ENCODE data around the gene IZUMO1R.
"Not testable (repeated sequence)": the region's sequence is repeated elsewhere in the genome, so short reads cannot be mapped to it uniquely, and the experiment has no call there.

Gene IZUMO1R

DNA sequence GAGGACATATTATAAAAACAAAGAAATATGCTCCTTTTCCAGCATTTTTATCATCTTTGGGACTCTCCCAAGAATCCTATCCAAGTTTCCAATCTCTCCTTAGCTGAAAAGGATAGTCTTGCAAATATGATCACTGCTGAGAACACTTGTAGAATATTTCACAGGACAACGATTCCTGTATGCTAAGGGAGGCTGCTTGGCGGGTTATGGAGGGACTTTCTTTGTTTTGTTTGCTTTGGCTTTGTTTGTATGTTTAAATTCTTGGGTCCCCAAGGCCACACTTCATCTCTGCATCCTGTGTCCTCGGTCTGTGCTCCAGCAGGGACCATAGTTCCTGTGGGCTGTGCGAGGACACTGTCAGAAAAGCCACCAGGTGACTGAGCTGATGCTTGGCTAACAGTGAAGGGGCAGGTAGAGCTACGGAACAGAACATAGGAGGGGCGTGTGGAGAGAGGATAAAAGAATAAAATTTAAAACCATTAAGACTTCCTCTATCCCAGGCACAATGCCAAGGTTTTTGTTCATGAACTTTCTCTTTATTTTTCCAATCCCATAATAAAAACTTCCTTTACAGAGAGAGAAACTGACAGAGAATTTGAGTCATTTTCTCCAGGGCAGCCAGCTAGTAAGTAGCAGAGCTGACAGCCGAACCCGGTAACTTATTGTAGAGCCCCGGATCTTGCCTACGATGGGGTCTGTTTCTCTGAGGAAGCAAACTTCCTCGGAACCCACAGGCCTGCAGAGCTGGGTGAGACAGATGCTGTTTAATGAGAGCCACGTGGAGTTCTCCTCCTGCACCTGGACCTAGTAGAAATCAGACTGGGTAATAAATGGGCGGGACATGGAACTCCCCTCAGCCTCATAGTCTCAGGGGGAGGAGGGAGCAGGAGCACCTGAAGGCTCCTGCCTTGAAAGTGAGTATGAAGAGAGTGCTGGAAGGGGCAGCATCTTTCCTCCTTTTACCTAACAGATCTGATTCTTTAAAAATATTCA, at the start of gene IZUMO1R:
TSS of gene IZUMO1R (plus strand) at position 615 of the 993 bp plus-strand sequence. CDS start 1,057 bp downstream, outside the sequence.
- DNase-seq, result no peak

DNA sequence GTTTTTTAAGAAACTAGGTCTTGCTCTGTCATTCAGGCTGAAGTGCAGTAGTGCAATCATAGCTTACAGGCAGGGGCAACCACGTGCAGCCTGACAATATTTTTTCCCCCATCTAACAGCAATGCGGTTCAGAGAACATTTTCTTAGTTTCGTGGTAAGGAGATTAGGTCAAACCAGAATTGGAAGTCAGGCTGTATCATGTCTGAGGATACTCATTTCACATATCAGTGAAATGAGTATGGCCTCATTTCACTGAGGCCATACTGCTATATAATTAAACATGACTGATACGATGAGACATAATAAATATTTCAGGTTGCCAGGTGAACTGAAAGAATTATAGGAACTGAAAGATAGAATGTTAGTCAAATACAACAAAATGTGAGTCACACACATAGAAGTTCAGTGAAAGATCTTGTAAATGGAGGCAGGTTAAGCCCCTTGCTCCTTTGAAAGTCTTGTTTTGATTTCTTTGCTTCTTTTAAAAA, 32.5 kb upstream of the IZUMO1R start:
- DNase-seq, result no peak

DNA sequence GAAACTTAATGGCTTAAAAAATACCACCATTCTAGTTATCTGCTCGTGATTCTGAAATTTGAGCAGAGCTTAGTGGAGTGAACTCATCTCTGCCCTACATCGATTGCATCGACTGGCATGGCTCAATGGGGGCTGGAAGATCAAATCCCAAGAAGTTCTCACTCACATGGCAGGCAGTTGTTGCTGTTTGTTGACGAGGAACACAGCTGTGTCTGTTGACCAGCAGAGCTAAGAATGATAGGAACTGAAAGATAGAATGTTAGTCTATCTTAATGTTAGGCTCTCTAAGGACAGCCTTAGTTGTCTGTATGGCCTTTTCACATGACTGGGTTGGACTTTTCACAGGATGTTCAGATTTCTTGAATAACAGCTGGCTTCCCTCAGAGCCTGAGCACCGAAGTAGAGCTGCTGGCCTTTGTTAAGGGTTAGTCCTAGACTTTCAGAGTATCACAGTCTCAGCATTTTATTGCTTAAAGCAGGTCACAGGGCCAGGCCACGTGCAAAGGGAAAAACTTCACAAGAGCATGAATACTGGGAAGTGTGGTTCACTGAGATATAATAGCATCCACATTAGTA, 31.6 kb upstream of the IZUMO1R start:
- DNase-seq, result no peak

DNA sequence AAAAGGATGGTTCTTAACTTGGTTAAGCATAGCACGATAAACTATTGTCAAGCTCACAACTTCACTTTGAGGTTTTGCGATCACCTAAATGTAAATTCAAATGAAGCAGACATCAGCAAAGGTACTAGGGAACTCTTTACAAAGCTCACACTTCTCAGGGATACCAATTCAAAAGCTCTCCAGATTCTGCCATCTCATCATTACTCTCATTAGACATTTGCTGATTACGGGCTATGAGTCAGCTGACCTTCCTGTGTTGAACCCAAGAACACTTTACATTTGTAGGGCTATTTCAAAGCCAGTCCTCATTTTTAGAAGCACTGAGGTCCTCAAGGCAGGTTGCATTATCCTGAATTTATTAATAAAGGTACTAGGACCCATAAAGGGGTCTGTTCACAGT, 28.4 kb upstream of the IZUMO1R start:
- no peak for DNase-seq

DNA sequence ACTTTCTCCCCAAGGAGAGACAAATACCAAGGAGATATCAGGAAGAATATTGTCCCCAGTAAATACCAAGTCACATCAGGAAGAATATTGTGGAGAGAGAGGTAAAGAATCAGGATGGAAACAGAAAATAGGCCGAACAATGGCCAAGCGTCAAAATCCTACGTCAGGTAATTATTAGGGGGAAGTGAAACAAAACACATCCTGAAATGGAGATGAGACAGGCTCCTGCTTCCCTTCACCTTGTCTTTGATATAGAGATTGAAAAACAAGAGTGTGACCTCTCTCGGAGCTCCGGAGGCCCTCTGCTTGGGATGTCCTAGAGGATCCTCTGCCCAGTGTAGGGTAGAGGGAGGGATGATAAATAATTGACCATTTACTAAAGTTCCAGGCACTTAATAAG, 27.4 kb upstream of the IZUMO1R start:
- DNase-seq, result no peak

DNA sequence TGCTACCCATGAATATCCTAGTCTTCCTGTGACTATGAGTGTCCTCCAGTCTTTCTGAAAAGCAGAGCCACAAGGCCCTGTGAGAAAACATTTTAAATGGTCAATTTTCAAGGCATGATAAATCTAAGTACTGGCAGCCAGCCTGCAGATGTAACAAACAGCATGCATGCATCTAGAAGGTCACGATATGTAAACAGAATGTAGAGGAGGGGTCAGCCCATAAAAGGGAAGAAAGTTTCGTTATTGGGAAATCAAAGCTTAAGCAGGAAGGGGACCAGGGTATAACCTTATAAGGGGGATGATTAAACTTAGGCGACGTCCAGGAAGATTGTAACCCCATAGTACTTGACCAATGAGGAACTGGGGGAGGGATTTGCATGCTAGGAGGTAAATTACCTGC, 26.2 kb upstream of the IZUMO1R start:
- not testable (repeated sequence) for DNase-seq

DNA sequence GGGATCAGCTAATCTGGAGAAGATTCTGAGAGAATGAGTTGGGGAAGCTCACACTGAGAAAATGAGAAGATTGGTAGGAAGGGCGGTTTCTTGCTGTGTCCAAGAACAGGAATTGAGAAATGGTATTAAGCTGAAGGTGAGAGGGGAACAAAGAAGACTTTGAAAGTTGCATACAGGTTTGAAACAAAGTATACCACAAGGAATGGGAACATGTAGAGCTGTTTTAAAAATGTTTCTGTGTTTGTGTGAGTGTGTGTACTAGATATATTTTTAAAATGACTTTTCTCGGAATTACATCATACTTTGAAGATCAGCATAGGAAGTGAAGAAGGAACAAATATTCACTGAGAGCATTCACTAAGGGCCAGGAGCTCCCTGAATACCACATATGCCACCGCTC, 24.4 kb upstream of the IZUMO1R start:
- no peak for DNase-seq

DNA sequence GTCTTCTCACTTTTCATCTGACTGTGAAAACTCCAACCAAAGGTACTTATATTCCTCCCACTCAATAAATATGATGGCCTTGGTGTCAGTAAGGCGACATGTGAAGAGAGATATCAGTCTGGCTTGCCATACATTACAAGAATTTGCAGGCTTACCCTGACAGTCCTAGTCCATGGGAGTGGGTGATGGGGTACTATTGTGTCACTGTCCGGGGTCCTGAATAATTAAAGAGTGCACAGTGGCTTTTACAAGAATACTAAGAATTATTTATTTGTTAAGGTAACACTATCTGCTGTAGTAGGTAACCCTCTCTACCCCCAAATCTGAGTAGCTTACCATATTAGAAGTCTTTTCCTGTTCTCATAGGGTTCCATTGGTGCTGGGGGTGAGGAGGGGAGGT, 23.1 kb upstream of the IZUMO1R start:
- DNase-seq, result no peak

DNA sequence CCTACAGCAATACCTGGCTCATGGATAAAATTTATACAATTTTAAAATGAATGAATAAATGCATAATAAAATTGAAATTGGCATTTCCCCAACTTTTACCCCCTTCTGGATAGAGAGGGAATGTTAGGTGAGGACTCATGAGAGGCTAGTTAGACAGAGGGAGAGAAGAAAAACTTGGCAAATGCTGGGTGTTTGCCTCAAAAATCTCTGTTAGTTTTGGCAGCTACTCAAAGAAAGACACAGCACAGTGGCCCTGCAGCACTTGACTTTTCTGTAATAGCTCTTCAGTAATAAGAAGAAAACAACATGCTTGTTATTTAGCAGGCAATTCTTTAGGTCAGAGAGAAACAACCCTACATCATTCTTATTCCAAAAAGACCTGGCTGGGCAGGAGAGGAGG, 20.7 kb upstream of the IZUMO1R start:
- no peak for DNase-seq

DNA sequence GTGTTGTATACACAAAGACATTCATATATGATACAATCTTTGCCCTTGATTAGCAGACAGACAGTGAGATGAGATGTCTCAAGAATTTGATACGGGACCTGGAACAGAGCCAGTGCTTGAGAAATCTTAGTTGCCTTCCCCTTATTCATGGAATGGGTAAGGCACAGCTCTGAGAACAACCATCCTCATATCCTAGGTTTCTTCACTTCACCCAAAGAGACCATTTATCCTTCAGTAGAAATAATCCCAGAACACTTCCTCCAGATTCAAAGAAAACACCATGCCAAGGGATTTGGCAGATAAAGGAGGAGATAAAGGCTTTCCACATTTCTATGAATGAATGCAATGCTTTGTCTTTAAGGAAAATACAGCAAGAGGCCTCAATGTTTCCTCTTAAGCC, 8.8 kb upstream of the IZUMO1R start:
- DNase-seq, result no peak

DNA sequence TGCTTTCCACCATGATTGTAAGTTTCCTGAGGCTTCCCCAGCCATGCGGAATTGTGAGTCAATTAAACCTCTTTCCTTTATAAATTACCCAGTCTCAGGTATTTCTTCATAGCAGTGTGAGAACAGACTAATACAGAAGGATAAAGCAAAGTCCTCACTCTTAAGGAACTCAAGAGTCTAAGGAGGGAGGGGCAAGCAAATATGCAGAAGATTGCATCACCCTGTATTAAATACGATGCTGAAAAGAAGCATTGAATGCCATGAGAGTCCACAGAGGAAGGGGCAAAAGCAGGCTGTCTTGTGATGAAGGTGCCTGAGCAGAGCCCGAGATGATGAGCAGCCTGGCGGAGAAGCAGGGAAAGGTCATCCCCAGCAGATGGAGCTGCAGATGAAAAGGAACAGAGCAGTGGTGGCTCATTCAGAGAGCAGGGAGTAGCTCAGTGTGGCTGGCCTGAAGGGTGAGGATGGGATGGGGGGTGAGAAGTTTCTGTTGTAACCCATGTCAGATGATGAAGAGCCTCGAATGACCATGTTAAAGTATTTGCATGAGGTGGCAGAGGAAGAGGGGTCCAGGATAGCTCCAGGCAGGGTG, 6.3 kb upstream of the IZUMO1R start:
- DNase-seq, result no peak

DNA sequence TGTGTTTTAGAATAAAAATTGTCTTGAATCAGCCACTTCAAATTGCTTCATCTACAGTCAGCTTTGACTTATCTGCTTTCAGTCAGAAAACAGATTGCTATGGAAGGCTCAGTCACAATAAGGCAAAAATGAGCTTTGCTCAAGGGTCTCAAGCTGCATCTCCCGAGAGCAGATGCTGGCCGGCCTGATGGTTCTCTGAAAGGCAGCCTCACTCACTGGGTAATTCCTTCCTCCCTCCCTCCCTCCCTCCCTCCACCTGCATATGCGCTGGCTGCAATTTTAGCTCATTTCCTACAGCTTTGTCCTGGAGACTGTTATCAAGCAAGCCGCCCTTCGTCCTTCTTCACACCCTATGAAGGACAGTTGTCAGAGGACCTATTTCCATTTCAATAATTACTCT, 1.6 kb upstream of the IZUMO1R start:
- no peak for DNase-seq

DNA sequence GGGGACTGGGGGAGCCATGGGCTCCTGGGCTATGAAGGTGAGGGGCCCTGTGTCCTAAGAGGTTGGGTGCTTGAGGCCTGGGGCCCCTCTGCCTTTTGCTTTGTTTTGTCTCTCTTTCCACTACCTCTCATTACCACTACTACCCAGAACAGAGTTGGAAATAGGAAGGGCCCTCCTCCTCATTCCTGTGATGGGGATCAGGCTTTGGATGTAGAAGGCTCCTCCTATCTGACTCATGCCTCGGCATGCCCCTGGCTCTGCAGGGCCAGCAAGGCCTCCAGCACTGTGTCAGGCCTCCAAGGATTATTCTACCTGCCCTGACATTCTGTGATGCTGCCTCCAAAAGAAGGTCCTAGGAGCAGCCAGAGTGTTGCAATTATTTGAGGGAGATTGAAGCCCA, 766 bp downstream of the IZUMO1R start:
- no peak for DNase-seq

DNA sequence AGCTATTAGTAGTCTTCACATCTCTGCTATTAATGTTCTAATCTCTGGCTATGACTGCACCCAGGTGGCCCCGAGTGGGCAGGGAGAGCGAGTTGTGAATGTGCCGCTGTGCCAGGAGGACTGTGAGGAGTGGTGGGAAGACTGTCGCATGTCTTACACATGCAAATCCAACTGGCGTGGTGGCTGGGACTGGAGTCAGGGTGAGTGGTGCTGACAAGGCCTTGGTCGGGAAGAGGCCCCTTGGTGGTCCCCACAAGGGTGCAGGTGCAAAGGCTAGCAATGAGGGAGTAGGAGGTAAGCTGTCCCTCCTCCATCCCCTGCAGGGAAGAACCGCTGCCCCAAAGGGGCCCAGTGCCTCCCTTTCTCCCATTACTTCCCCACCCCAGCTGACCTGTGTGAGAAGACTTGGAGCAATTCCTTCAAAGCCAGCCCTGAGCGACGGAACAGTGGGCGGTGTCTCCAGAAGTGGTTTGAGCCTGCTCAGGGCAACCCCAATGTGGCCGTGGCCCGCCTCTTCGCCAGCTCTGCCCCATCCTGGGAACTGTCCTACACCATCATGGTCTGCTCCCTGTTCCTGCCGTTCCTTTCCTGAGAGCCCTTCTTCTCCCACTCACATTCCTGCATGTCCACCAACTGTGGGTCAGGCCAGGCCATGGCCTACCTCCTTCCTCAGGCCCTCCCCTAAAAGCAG, 2.9 kb downstream of the IZUMO1R start:
- DNase-seq, result no peak

DNA sequence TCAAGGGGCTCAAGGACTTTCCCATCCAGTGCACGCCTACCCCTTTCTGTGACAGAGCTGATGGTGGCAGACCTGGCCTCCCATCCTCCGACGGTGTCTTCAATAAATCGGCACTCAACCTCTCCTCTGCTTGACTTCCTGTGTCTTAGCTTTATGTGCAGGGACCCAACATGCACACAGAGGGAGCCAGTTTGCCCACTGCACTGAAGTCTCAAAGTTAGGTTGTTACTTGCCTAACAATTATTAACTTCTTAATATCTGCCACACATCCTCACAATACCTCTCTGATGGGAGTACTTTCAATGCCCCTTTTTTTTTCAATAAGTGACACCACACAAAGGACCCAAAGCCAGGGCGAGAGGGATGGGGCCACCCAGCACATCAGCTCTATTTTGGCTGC, 3.6 kb downstream of the IZUMO1R start:
- DNase-seq, result no peak

DNA sequence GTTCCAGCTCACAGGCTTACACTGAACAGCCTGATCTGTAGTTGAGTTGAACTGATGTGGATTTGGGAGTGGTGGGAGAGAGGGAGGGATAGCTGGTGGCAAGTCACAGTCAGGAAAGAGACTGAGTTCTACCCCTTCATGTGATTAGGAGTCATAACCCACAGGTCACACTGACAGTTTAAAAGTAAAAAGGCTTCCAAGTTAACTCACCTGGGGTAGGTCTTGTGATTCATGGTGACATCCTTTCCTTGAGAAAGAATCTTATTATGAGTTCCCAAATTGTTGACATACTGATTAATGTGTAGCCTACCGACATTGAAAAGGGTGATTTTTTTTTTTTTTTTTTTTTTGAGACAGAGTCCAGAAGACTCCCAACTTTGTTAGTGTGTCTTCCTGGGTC, 5.4 kb downstream of the IZUMO1R start:
- no peak for DNase-seq

DNA sequence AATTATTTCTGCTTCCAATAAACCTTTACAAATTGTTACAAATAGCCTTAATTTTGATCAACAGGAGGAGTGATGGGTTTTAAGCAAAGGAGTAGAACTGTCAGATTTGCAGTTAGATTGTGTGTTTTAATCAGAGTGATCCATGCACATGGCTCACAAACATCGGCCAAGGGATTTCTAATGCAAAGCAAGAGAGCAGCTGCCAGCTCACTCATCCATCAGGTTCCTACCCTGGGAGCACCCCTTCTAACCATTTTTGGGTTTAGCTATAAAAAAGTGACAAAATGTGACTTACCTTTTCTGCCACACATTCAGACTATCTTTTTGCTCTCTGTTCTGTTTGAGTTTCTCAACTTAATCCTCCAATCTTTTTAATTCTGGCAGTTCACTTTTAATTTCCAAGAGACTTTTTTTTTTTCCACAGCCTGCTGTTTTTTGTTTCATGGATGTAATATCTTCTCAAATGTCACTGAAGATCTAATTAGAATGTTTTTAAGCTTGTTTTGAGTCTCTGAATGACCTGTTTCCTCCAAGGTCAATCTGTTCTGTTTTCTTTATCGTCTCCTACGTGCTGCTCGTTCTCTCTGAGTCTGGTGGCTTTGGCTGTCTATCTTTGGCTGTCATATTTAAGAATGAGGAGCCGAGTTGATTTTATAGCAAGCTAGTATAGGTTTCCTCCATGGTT, 6.0 kb downstream of the IZUMO1R start:
- DNase-seq, result no peak

DNA sequence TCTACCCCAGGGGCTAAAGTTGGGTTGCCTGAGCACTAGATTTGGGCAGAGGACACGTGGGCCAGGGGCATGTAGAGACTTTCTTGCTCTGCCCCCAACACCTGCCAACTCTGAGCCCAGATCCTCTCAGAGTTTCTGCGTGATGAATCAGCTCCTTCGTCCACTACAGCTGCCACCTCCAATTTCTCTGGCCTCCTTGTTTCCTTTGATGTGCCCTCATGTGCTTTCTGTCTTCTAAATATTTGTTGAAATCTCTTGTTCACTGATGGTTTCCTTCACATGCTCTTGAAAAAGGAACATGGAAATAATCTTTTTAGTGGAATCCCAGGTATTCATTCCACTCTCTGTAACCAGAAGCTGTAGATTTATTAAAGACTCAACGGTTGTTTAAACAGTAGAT, 8.0 kb downstream of the IZUMO1R start:
- DNase-seq, result no peak

DNA sequence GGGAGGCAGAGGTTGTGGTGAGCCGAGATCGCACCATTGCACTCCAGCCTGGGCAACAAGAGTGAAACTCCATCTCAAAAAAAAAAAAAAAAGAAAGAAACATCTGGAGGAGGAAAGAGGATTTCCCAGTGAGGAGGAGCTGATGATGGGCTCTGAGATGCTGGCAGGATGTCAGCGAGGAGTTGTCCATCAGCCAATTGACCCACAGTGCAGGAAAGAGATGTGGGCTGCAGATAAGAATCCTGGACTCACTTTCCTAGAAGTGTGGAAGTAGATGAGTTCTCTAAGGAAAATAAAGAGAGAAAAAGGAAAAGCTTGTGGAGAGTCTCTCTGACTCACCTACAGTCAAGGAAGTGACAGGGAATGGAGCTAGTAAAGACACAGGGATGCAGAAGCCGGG, 9.7 kb downstream of the IZUMO1R start:
- DNase-seq, result no peak

DNA sequence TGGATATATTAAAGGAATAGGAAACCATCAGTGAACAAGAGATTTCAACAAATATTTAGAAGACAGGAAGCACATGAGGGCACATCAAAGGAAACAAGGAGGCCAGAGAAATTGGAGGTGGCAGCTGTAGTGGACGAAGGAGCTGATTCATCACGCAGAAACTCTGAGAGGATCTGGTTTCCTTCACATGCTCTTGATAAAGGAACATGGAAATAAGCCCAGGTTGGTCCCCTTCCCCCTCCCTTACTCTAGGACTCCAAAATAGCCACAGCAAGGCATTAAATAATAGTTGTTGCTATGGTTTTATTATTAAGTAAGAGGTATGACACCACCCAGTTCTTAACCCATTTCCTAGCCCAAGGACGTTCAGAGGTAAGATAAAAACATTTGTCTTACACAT, 11.3 kb downstream of the IZUMO1R start:
- no peak for DNase-seq

DNA sequence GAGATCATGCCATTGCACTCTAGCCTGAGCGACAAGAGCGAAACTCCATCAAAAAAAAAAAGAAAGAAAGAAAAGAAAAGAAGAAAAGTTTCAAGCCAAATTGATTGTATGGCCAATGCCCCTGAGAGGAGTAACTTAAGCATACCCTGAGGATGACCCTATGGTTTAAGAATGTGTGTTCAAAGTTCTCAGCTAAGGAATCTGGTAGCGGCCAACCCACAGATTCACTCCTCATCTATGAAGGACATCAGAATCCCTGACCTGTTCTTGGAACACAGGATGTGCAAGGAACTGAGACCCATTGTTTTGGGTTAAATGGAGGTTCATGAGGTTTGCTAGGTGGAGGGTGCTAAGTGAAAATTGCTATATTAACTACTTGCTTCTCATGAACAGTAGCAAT, 18.1 kb downstream of the IZUMO1R start:
- no peak for DNase-seq

DNA sequence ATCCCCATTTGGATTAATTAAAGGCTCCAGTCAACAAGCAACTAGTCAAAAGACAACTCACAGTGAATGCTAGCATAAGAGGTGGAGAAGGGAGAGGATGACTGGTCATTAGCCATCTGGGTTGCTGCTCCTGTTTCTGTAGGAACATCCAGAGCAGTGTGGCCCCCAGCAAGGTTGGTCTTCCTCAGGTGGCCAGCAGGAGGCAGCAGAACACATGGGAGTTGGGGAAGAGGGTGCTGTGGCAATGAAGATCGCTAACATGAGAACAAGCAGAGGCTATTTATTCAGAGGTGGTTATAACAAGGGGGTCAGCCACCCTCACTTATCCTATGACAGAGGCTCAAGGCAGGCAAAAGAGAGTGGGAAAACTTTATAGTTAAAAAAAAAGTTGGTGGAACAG, 21.3 kb downstream of the IZUMO1R start:
- peak; percentile 65 for DNase-seq

DNA sequence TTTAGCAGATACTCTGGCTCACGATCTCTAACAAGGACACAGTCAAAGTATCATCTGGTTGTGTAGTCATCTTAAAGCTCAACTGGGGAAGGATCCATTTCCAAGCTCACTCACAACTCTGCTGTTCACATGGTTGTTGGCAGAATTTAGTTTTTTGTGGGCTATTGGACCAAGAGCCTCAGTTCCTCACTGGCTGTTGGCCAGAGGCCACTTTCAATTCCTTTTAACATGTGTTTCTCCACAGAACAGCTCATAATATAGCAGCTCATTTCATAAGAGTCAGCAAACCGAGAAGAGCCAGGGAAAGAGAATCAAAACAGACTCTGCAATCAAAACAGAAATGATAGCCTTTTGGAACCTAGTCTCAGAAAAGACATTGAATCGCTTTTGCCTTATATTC, 22.6 kb downstream of the IZUMO1R start:
- no peak for DNase-seq
